H9 (cell line): ENCODE results near the gene METTL21A. TPM values are rescaled to one million over a fixed set of nuclear protein-coding genes. Genes with fewer than 3 reads are reported as not detected.
"Not testable (repeated sequence)": the region's sequence is repeated elsewhere in the genome, so short reads cannot be mapped to it uniquely, and the experiment has no call there.

Source experiments
- DNase-seq: peaks from one replicate; pipeline ENCODE4 v3.0.0-alpha.2; 2017
- H2AFZ ChIP-seq: one replicate; pipeline ENCODE4 v1.6.1; 2013; ENCODE audit warnings: mild to moderate bottlenecking, low read length, control low read depth, moderate library complexity
- H2AK5ac ChIP-seq: 2 replicates; pipeline ENCODE4 v1.6.1; 2013; ENCODE audit warnings: low read length, control low read depth, mixed read lengths; ENCODE audit not compliant: insufficient read length
- H2BK120ac ChIP-seq: one replicate; pipeline ENCODE4 v1.6.1; 2013; ENCODE audit warnings: low read depth, mild to moderate bottlenecking, low read length, control low read depth, inconsistent platforms; ENCODE audit not compliant: poor library complexity, severe bottlenecking
- H2BK12ac ChIP-seq: 2 replicates; pipeline ENCODE4 v1.6.1; 2013; ENCODE audit warnings: low read length, control low read depth, mixed read lengths, low read depth; ENCODE audit not compliant: insufficient read length
- H2BK15ac ChIP-seq: 2 replicates; pipeline ENCODE4 v1.6.1; 2013; ENCODE audit warnings: low read depth, low read length, control low read depth
- H2BK20ac ChIP-seq: one replicate; pipeline ENCODE4 v1.6.1; 2013; ENCODE audit warnings: low read depth, mild to moderate bottlenecking, low read length, control low read depth, inconsistent platforms; ENCODE audit not compliant: poor library complexity, severe bottlenecking
- H2BK5ac ChIP-seq: 2 replicates; pipeline ENCODE4 v1.6.1; 2013; ENCODE audit warnings: low read length, control low read depth, mixed read lengths; ENCODE audit not compliant: insufficient read length
- H3K14ac ChIP-seq: 2 replicates; pipeline ENCODE4 v1.6.1; 2013; ENCODE audit warnings: low read length, control low read depth; ENCODE audit not compliant: insufficient read depth
- H3K18ac ChIP-seq: 2 replicates; pipeline ENCODE4 v1.6.1; 2013; ENCODE audit warnings: low read depth, mild to moderate bottlenecking, mixed read lengths, low read length, control low read depth; ENCODE audit not compliant: insufficient read length
- H3K23ac ChIP-seq: 2 replicates; pipeline ENCODE4 v1.6.1; 2013; ENCODE audit warnings: low read length, control low read depth, mixed read lengths, low read depth; ENCODE audit not compliant: insufficient read length
- H3K23me2 ChIP-seq: 2 replicates; pipeline ENCODE4 v1.6.1; 2013; ENCODE audit warnings: low read depth, mild to moderate bottlenecking, mixed read lengths, low read length, control low read depth; ENCODE audit not compliant: insufficient read length, poor library complexity, severe bottlenecking
- H3K27ac ChIP-seq: 2 replicates; pipeline ENCODE4 v1.5.1; 2013; ENCODE audit warnings: low read length, control low read depth, mixed read lengths, low read depth; ENCODE audit not compliant: insufficient read length
- H3K27me3 ChIP-seq: 2 replicates; pipeline ENCODE4 v1.6.1; 2013; ENCODE audit warnings: low read length, control low read depth, inconsistent platforms; ENCODE audit not compliant: insufficient read depth
- H3K4ac ChIP-seq: 2 replicates; pipeline ENCODE4 v1.6.1; 2013; ENCODE audit warnings: low read depth, mild to moderate bottlenecking, control low read depth, inconsistent platforms, low read length, moderate library complexity
- H3K4me1 ChIP-seq: 2 replicates; pipeline ENCODE4 v1.6.1; 2013; ENCODE audit warnings: low read length, control low read depth, inconsistent platforms; ENCODE audit not compliant: insufficient read depth
- H3K4me2 ChIP-seq: 2 replicates; pipeline ENCODE4 v1.6.1; 2013; ENCODE audit warnings: low read length, control low read depth, mixed read lengths; ENCODE audit not compliant: insufficient read length, insufficient read depth
- H3K56ac ChIP-seq: 2 replicates; pipeline ENCODE4 v1.6.1; 2013; ENCODE audit warnings: low read depth, mild to moderate bottlenecking, mixed read lengths, low read length, control low read depth; ENCODE audit not compliant: insufficient read length
- H3K79me1 ChIP-seq: 2 replicates; pipeline ENCODE4 v1.6.1; 2013; ENCODE audit warnings: low read depth, mild to moderate bottlenecking, moderate library complexity, low read length, control low read depth, inconsistent platforms; ENCODE audit not compliant: insufficient read depth, poor library complexity, severe bottlenecking
- H3K79me2 ChIP-seq: 2 replicates; pipeline ENCODE4 v1.6.1; 2013; ENCODE audit warnings: low read length, control low read depth, inconsistent platforms; ENCODE audit not compliant: insufficient read depth
- H3K9ac ChIP-seq: 2 replicates; pipeline ENCODE4 v1.6.1; 2013; ENCODE audit warnings: low read length, control low read depth, mixed read lengths; ENCODE audit not compliant: insufficient read length; ENCODE audit errors: extremely low read depth
- H3K9me3 ChIP-seq: one replicate; pipeline ENCODE4 v1.6.1; 2013; ENCODE audit warnings: low read depth, low read length, inconsistent platforms; ENCODE audit not compliant: control insufficient read depth
- H3T11ph ChIP-seq: one replicate; pipeline ENCODE4 v1.6.1; 2013; ENCODE audit warnings: mild to moderate bottlenecking, low read length, control low read depth, inconsistent platforms
- H4K20me1 ChIP-seq: one replicate; pipeline ENCODE4 v1.6.1; 2013; ENCODE audit not compliant: control insufficient read depth, insufficient read length, insufficient read depth
- H4K5ac ChIP-seq: 2 replicates; pipeline ENCODE4 v1.6.1; 2013; ENCODE audit warnings: low read depth, mild to moderate bottlenecking, mixed read lengths, low read length, control low read depth; ENCODE audit not compliant: insufficient read length
- H4K8ac ChIP-seq: replicated peaks from 2 replicates; pipeline ENCODE4 v1.6.1; 2013; ENCODE audit warnings: low read length, control low read depth, mixed read lengths, low read depth; ENCODE audit not compliant: insufficient read length
- H4K91ac ChIP-seq: 2 replicates; pipeline ENCODE4 v1.6.1; 2013; ENCODE audit warnings: low read depth, mild to moderate bottlenecking, moderate library complexity, mixed read lengths, low read length, control low read depth; ENCODE audit not compliant: insufficient read length
- H3K27ac Mint-ChIP-seq, 3 experiments: 2 replicates in 2 of 3; 3 replicates in 1 of 3; pipeline ENCODE4 v1.8.0; 2020 to 2021; ENCODE audit warnings: mixed read lengths in 3 of 3, mild to moderate bottlenecking in 1 of 3, moderate library complexity in 1 of 3
- H3K27me3 Mint-ChIP-seq: 2 replicates; pipeline ENCODE4 v1.8.0; 2021; ENCODE audit warnings: low read depth, mild to moderate bottlenecking, moderate library complexity, mixed read lengths
- H3K36me3 Mint-ChIP-seq, 3 experiments: 2 replicates in 2 of 3; 3 replicates in 1 of 3; pipeline ENCODE4 v1.8.0; 2020 to 2021; ENCODE audit warnings: low read depth in 3 of 3, mixed read lengths in 3 of 3; ENCODE audit not compliant: insufficient read depth in 1 of 3
- H3K4me1 Mint-ChIP-seq, 2 experiments: 2 replicates each; pipeline ENCODE4 v1.8.0; 2020; ENCODE audit warnings: mixed read lengths in 2 of 2
- H3K4me3 Mint-ChIP-seq, 2 experiments: 2 replicates in 1 of 2; 3 replicates in 1 of 2; pipeline ENCODE4 v1.8.0; 2020 to 2021; ENCODE audit warnings: mild to moderate bottlenecking in 2 of 2, mixed read lengths in 2 of 2, moderate library complexity in 1 of 2
- H3K9me3 Mint-ChIP-seq, 2 experiments: 2 replicates in 1 of 2; 3 replicates in 1 of 2; pipeline ENCODE4 v1.8.0; 2020; ENCODE audit warnings: mild to moderate bottlenecking in 2 of 2, mixed read lengths in 2 of 2, moderate library complexity in 1 of 2
- WGBS: extraction: QIAGEN DNeasy Blood & Tissue Kit; methylation state at CpG from one replicate; pipeline ENCODE4 v1.1.7; 2013; ENCODE audit warnings: missing lambda C conversion rate, low lambda C conversion rate, mixed read lengths; ENCODE audit not compliant: insufficient read length; ENCODE audit errors: extremely low coverage; 5-methylcytosine and 5-hydroxymethylcytosine counted together
- total RNA-seq: library from RNA; stranded (reverse); gene quantifications from 2 replicates; pipeline ENCODE4 v1.2.1, GENCODE V29; 2021
- TF ChIP-seq, protein P1 (sequence below): fragments of 200-600 bp; sonication (generic); conservative IDR thresholded peaks from 3 replicates; pipeline ENCODE4 v1.8.0; 2021; ENCODE audit warnings: antibody characterized with exemption, mild to moderate bottlenecking

The METTL21A gene
- total RNA-seq, 1 experiment from 2014 or later, result 65.9 TPM

DNA sequence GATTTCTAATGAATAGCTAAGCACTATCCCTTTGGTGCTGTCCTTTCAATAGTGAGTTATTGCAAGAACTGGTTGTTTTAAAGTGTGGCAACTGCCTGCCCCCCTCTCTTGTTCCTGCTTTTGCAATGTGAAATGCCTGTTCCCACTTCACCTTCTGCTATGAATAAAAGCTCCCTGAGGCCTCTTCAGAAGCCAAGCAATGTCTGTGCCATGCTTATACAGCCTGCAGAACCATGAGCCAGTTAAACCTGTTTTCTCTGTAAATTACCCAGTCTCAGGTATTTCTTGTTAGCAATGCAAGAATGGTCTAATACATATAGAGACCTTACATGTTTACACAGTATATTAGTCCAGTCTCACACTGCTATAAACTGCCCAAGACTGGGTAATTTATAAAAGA lies 15.0 kb upstream of the METTL21A start:
- H2AK5ac ChIP-seq, result no peak overlapping the region
- no peak for DNase-seq
- H3K23me2 ChIP-seq, result no peaks in the 10 kb centered on the region
- H2BK120ac ChIP-seq, result no peak overlapping the region
- H3K4ac ChIP-seq, result no peak overlapping the region
- no peaks in the 10 kb centered on the region for H3K79me2 ChIP-seq
- H2BK15ac ChIP-seq, result no peak overlapping the region
- Mint-ChIP-seq H3K9me3 (peaks cover 13 to 17% of the 10 kb centered on the region in 2 experiments; a peak in 4 of 5 replicates), H3K4me3 (no peak overlapping the region), H3K27me3 (no peaks in the 10 kb centered on the region), H3K4me1 (peaks cover 0 to 6% of the 10 kb centered on the region in 2 experiments; a peak in 1 of 4 replicates), H3K36me3 (peaks cover 0 to 10% (median 0%) of the 10 kb centered on the region in 3 experiments; a peak in 1 of 7 replicates), H3K27ac (no peak overlapping the region)
- H2BK5ac ChIP-seq, result no peak overlapping the region
- H3T11ph ChIP-seq, result no peak overlapping the region
- H2AFZ ChIP-seq, result no peak overlapping the region
- H3K79me1 ChIP-seq, result no peaks in the 10 kb centered on the region
- no peaks in the 10 kb centered on the region for H3K27me3 ChIP-seq
- H3K27ac ChIP-seq, result no peak overlapping the region
- no peak overlapping the region for H3K56ac ChIP-seq
- H4K5ac ChIP-seq, result no peak overlapping the region
- no peak overlapping the region for H4K91ac ChIP-seq
- H3K9ac ChIP-seq, result no peak overlapping the region
- H2BK20ac ChIP-seq, result no peak overlapping the region
- no peak overlapping the region for H3K18ac ChIP-seq
- no peak overlapping the region for H3K4me2 ChIP-seq
- TF ChIP-seq, protein P1, sequence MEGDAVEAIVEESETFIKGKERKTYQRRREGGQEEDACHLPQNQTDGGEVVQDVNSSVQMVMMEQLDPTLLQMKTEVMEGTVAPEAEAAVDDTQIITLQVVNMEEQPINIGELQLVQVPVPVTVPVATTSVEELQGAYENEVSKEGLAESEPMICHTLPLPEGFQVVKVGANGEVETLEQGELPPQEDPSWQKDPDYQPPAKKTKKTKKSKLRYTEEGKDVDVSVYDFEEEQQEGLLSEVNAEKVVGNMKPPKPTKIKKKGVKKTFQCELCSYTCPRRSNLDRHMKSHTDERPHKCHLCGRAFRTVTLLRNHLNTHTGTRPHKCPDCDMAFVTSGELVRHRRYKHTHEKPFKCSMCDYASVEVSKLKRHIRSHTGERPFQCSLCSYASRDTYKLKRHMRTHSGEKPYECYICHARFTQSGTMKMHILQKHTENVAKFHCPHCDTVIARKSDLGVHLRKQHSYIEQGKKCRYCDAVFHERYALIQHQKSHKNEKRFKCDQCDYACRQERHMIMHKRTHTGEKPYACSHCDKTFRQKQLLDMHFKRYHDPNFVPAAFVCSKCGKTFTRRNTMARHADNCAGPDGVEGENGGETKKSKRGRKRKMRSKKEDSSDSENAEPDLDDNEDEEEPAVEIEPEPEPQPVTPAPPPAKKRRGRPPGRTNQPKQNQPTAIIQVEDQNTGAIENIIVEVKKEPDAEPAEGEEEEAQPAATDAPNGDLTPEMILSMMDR, result no peak
- no peaks in the 10 kb centered on the region for H4K20me1 ChIP-seq
- no peaks in the 10 kb centered on the region for H3K9me3 ChIP-seq
- no peaks in the 10 kb centered on the region for H3K4me1 ChIP-seq
- no peak overlapping the region for H3K23ac ChIP-seq
- no peak overlapping the region for H3K14ac ChIP-seq
- no peak overlapping the region for H2BK12ac ChIP-seq
- no peak overlapping the region for H4K8ac ChIP-seq

DNA sequence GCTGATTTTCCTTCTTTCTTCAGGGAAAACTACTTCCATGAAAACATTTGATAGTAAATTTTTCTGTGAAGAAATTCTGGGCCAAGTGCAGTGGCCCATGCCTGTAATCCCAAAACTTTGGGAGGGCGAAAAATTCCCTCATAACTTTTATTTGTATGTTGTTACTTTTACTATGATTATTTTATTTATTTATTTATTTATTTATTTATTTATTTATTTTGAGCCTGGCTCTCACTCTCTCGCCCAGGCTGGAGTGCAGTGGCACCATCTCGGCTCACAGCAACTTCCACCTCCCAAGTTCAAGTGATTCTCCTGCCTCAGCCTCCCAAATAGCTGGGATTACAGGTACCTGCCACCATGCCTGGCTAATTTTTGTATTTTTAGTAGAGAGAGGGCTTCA lies 14.1 kb upstream of the METTL21A start:
- not testable (repeated sequence) for H2BK5ac ChIP-seq, H4K8ac ChIP-seq, H3K4me2 ChIP-seq, H2BK20ac ChIP-seq, H3K27me3 Mint-ChIP-seq, DNase-seq, H3T11ph ChIP-seq, H3K56ac ChIP-seq, H2AFZ ChIP-seq, H3K79me2 ChIP-seq, H3K4me1 Mint-ChIP-seq, H3K23ac ChIP-seq, H2AK5ac ChIP-seq, H3K4me1 ChIP-seq, H3K23me2 ChIP-seq, H3K14ac ChIP-seq, H4K20me1 ChIP-seq, H3K27ac Mint-ChIP-seq, H3K4me3 Mint-ChIP-seq, H3K27ac ChIP-seq, H2BK120ac ChIP-seq, H4K91ac ChIP-seq, H3K27me3 ChIP-seq, H3K18ac ChIP-seq, H3K4ac ChIP-seq, H2BK12ac ChIP-seq, H3K79me1 ChIP-seq, H2BK15ac ChIP-seq, H3K9me3 ChIP-seq, H4K5ac ChIP-seq, H3K9ac ChIP-seq
- Mint-ChIP-seq H3K36me3 (peaks cover 0 to 10% (median 0%) of the 10 kb centered on the region in 3 experiments; a peak in 1 of 7 replicates), H3K9me3 (peaks cover 13 to 17% of the 10 kb centered on the region in 2 experiments; a peak in 4 of 5 replicates)
- WGBS, result no CpG with 5 or more reads among the region's 3 CpGs
